SK-N-SH (cell line): ENCODE data around the gene TMED1.

Experiments used
- MEF2A ChIP-seq: IDR thresholded peaks from 2 replicates; pipeline ENCODE4 v1.4.0; 2012; ENCODE audit warnings: low read depth, borderline replicate concordance
- RAD21 ChIP-seq: IDR thresholded peaks from 2 replicates; pipeline ENCODE4 v1.6.1; 2012; ENCODE audit warnings: mild to moderate bottlenecking, low read length
- RFX5 ChIP-seq: IDR thresholded peaks from 2 replicates; pipeline ENCODE4 v1.6.1; 2012; ENCODE audit warnings: mild to moderate bottlenecking, improper control_type of control experiment, low read length
- RXRA ChIP-seq: IDR thresholded peaks from 2 replicates; pipeline ENCODE4 v1.4.0; 2012; ENCODE audit warnings: low read depth, mild to moderate bottlenecking, borderline replicate concordance
- TF ChIP-seq, protein P1 (sequence below): fragments of 200-600 bp; sonication (generic); IDR thresholded peaks from 2 replicates; pipeline ENCODE4 v1.6.1; 2017; ENCODE audit warnings: antibody characterized with exemption, mild to moderate bottlenecking, moderate library complexity

- no peak for TF ChIP-seq RFX5
- TF ChIP-seq, protein P1, sequence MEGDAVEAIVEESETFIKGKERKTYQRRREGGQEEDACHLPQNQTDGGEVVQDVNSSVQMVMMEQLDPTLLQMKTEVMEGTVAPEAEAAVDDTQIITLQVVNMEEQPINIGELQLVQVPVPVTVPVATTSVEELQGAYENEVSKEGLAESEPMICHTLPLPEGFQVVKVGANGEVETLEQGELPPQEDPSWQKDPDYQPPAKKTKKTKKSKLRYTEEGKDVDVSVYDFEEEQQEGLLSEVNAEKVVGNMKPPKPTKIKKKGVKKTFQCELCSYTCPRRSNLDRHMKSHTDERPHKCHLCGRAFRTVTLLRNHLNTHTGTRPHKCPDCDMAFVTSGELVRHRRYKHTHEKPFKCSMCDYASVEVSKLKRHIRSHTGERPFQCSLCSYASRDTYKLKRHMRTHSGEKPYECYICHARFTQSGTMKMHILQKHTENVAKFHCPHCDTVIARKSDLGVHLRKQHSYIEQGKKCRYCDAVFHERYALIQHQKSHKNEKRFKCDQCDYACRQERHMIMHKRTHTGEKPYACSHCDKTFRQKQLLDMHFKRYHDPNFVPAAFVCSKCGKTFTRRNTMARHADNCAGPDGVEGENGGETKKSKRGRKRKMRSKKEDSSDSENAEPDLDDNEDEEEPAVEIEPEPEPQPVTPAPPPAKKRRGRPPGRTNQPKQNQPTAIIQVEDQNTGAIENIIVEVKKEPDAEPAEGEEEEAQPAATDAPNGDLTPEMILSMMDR = no peak
- no peak for TF ChIP-seq RAD21
- TF ChIP-seq MEF2A = no peak
- TF ChIP-seq RXRA = no peak
These were observed 26.9 kb downstream of the TMED1 start for GRCh38 chr19:10808937-10809649.
